K562 (cell line): ENCODE measurements around the gene HSPA2. TPM values are rescaled to one million over a fixed set of nuclear protein-coding genes. Genes with fewer than 3 reads are reported as not detected.
"Not testable (repeated sequence)": the region's sequence is repeated elsewhere in the genome, so short reads cannot be mapped to it uniquely, and the experiment has no call there.

Source experiments
- ATAC-seq: fragments of 200-7000 bp; cut with Tn5 transposase; 3 replicates; pipeline ENCODE4 v1.9.1; 2020; ENCODE audit warnings: moderate library complexity
- BruUV-seq: library from RNA; stranded (reverse); fragments of 400-500 nt; replicated peaks from 2 replicates; lab custom pipeline; 2021; lab: Mats Ljungman, UMichigan
- CTCF ChIA-PET: fragments of 300-600 bp; formaldehyde crosslinking; extraction: SDS; loops from one replicate; lab custom pipeline; 2021; ENCODE audit warnings: low intra/inter-chr PET ratio; lab: Yijun Ruan, JAX
- POLR2A ChIA-PET: fragments of 300-600, 350-650 bp; sonication (Branson Sonifier 250); formaldehyde crosslinking; extraction: SDS; loops from one replicate; lab custom pipeline; 2021; ENCODE audit warnings: antibody characterized with exemption, inconsistent platforms; lab: Yijun Ruan, JAX
- DNase-seq, 4 experiments: peaks; one replicate each; pipeline versions ENCODE4 v3.0.0 to v3.0.0-alpha.2; 2011 to 2018; ENCODE audit warnings: low spot score in 3 of 4, mixed read lengths in 3 of 4; ENCODE audit errors: extremely low read depth in 1 of 4
- FAIRE-seq: peaks from 2 replicates; lab custom pipeline; 2011; peaks lifted over from hg19 to GRCh38; lab: Jason Lieb, UNC
- H2AFZ ChIP-seq: 2 replicates; pipeline ENCODE4 v1.6.0; 2011; ENCODE audit warnings: low read depth, low read length, control low read depth, inconsistent platforms
- H3K27ac ChIP-seq: fragments of 200-600 bp; 3 replicates; pipeline ENCODE4 v1.8.0; 2011; ENCODE audit warnings: low read depth, mild to moderate bottlenecking, control low read depth, inconsistent platforms, low read length, moderate library complexity, mixed read lengths; ENCODE audit errors: extremely low read depth
- H3K27me3 ChIP-seq, 2 experiments: fragments of 300-600 bp in 1 of 2; 2 replicates in 1 of 2; 3 replicates in 1 of 2; pipeline versions ENCODE4 v1.6.0 to v1.8.0; 2011; ENCODE audit warnings: inconsistent platforms in 2 of 2, low read length in 2 of 2, mild to moderate bottlenecking in 1 of 2, mixed read lengths in 1 of 2, moderate library complexity in 1 of 2; ENCODE audit not compliant: control insufficient read depth in 2 of 2, insufficient read depth in 2 of 2
- H3K36me3 ChIP-seq: fragments of 300-600 bp; 3 replicates; pipeline ENCODE4 v1.8.0; 2011; ENCODE audit warnings: mild to moderate bottlenecking, low read length, inconsistent platforms; ENCODE audit not compliant: control insufficient read depth, insufficient read depth
- H3K4me1 ChIP-seq, 2 experiments: fragments of 200-600 bp in 1 of 2; replicated peaks in 1 of 2; 2 replicates in 1 of 2; 3 replicates in 1 of 2; pipeline versions ENCODE4 v1.5.1 to v1.8.0; 2011; ENCODE audit warnings: inconsistent platforms in 2 of 2, low read length in 2 of 2, mild to moderate bottlenecking in 1 of 2, mixed read lengths in 1 of 2, moderate library complexity in 1 of 2; ENCODE audit not compliant: control insufficient read depth in 2 of 2, insufficient read depth in 2 of 2
- H3K4me2 ChIP-seq: 2 replicates; pipeline ENCODE4 v1.6.1; 2011; ENCODE audit warnings: low read length, control low read depth, inconsistent platforms, mixed read lengths; ENCODE audit not compliant: insufficient read depth
- H3K4me3 ChIP-seq: fragments of 200-600 bp; sonication (generic), shearing (Covaris generic); 2 replicates; pipeline ENCODE4 v1.5.1; 2016; ENCODE audit warnings: control low read depth, inconsistent platforms
- H3K79me2 ChIP-seq: fragments of 200-600 bp; 3 replicates; pipeline ENCODE4 v1.8.0; 2011; ENCODE audit warnings: low read length, inconsistent platforms; ENCODE audit not compliant: control insufficient read depth, insufficient read depth
- H3K9ac ChIP-seq, 2 experiments: 2 replicates each; pipeline versions ENCODE4 v1.6.0 to v1.6.1; 2011; ENCODE audit warnings: low read depth in 2 of 2, low read length in 2 of 2, control low read depth in 1 of 2, inconsistent platforms in 1 of 2, mild to moderate bottlenecking in 1 of 2, mixed read lengths in 1 of 2; ENCODE audit not compliant: insufficient read depth in 1 of 2
- H3K9me1 ChIP-seq: one replicate; pipeline ENCODE4 v1.6.0; 2011; ENCODE audit warnings: inconsistent platforms, mild to moderate bottlenecking, low read length, moderate library complexity; ENCODE audit not compliant: control insufficient read depth, insufficient read depth
- H3K9me3 ChIP-seq: replicated peaks from 2 replicates; pipeline ENCODE4 v1.5.1; 2011; ENCODE audit warnings: low read depth, low read length, inconsistent platforms; ENCODE audit not compliant: control insufficient read depth, insufficient read depth
- H4K20me1 ChIP-seq: replicated peaks from 2 replicates; pipeline ENCODE4 v1.6.1; 2011; ENCODE audit warnings: low read length, inconsistent platforms, mixed read lengths; ENCODE audit not compliant: control insufficient read depth, insufficient read depth
- BRD9 ChIP-seq: fragments of 450-650 bp; IDR thresholded peaks from 2 replicates; pipeline ENCODE4 v1.6.1; 2018; ENCODE audit warnings: low read depth; ENCODE audit not compliant: partially characterized antibody
- CHD4 ChIP-seq: fragments of 200-600 bp; sonication (generic); IDR thresholded peaks from 3 replicates; pipeline ENCODE4 v1.6.1; 2012; ENCODE audit warnings: low read depth, mild to moderate bottlenecking, mixed read lengths, low read length, inconsistent platforms; ENCODE audit not compliant: insufficient read depth, insufficient replicate concordance, poor library complexity, severe bottlenecking
- KAT8 ChIP-seq: fragments of 450-650 bp; IDR thresholded peaks from 2 replicates; pipeline ENCODE4 v1.6.1; 2016; ENCODE audit warnings: low read depth, mild to moderate bottlenecking
- POU5F1 ChIP-seq: fragments of 150-350 bp; IDR thresholded peaks from 2 replicates; pipeline ENCODE4 v1.6.1; 2014; ENCODE audit warnings: borderline replicate concordance, low read length, low read depth, mild to moderate bottlenecking; ENCODE audit not compliant: partially characterized antibody
- SREBF2 ChIP-seq: sonication (generic); formaldehyde crosslinking; IDR thresholded peaks from 2 replicates; pipeline ENCODE4 v1.4.0; 2020; ENCODE audit warnings: mild to moderate bottlenecking, missing genetic modification reagents
- ZNF121 ChIP-seq: sonication (generic); formaldehyde crosslinking; conservative IDR thresholded peaks from 2 replicates; pipeline ENCODE4 v1.8.0; 2022; ENCODE audit warnings: missing genetic modification reagents
- ZNF124 ChIP-seq: sonication (generic); formaldehyde crosslinking; IDR thresholded peaks from 2 replicates; pipeline ENCODE4 v1.8.1; 2022; ENCODE audit warnings: missing genetic modification reagents
- ZNF830 ChIP-seq: fragments of 250-450 bp; sonication (Bioruptor Pico); IDR thresholded peaks from 2 replicates; pipeline ENCODE4 v1.5.0; 2021; ENCODE audit warnings: mild to moderate bottlenecking
- WGBS: fragments of 100-300 bp; shearing (Covaris generic); methylation state at CpG from one replicate; pipeline ENCODE4 v1.1.6; 2016; ENCODE audit warnings: low coverage, mixed read lengths; ENCODE audit not compliant: insufficient coverage; ENCODE audit errors: missing lambda C conversion rate; 5-methylcytosine and 5-hydroxymethylcytosine counted together
- in situ Hi-C: fragments of 300-500 bp; cut with MboI; formaldehyde crosslinking; loops from 4 replicates; pipeline ENCODE4 v1.15.0; 2018; ENCODE audit warnings: inconsistent platforms, mixed read lengths
- intact Hi-C: fragments of 100-400 bp; cut with micrococcal nuclease; formaldehyde crosslinking; loops from 2 replicates; pipeline ENCODE4 v1.14.2; 2022
- polyA plus RNA-seq, 8 experiments: library from polyadenylated mRNA; depleted of rRNA in 4 of 8; stranded (reverse) in 5 of 8; unstranded in 3 of 8; fragments of >200 nt; fragmentation: Nextera tagmentation in 2 of 8; fragmentation: Illumina TruSeq in 1 of 8; extraction: Ambion mirVana in 2 of 8; extraction: Trizol in 1 of 8; gene quantifications; 2 replicates each; pipeline versions ENCODE4 v1.2.1 to v1.2.3, GENCODE V29; 2011 to 2014; ENCODE audit warnings: inconsistent platforms in 1 of 8, missing spikeins in 1 of 8
- total RNA-seq, 7 experiments: library from RNA; depleted of rRNA in 6 of 7; stranded (reverse); fragments of >200 nt in 6 of 7; fragmentation: Illumina TruSeq in 2 of 7; extraction: Trizol in 2 of 7; gene quantifications; 2 replicates each; pipeline versions ENCODE4 v1.2.1 to v1.2.3, GENCODE V29; 2011 to 2021; ENCODE audit warnings: low replicate concordance in 1 of 7
- TF ChIP-seq, protein P1 (sequence below): fragments of 450-650 bp; IDR thresholded peaks from 2 replicates; pipeline ENCODE4 v1.6.1; 2016; ENCODE audit warnings: mild to moderate bottlenecking
- TF ChIP-seq, protein P2 (sequence below): fragments of 250-450 bp; sonication (Bioruptor Pico); IDR thresholded peaks from 2 replicates; pipeline ENCODE4 v1.4.0; 2020; ENCODE audit warnings: mild to moderate bottlenecking

Gene HSPA2
- total and polyA plus RNA-seq, 9 of the 15 experiments (the other 6 are each of a cell fraction or from before 2014, with no cell fraction given), result not detected

GRCh38 chr14:64558216-64558615, 17.7 kb downstream of the HSPA2 start:
- in situ Hi-C loops, H3K4me2 ChIP-seq, H3K4me3 ChIP-seq, H3K79me2 ChIP-seq, H3K4me1 ChIP-seq, H2AFZ ChIP-seq, H3K36me3 ChIP-seq, CTCF ChIA-PET, intact Hi-C loops, FAIRE-seq, BruUV-seq, H3K9me1 ChIP-seq, H4K20me1 ChIP-seq, H3K9ac ChIP-seq, POLR2A ChIA-PET, H3K27ac ChIP-seq, H3K9me3 ChIP-seq, ATAC-seq, DNase-seq: not testable (repeated sequence)
- WGBS, result 0% methylated on average over 1 of the region's 2 CpGs
- peak; percentile 37 for TF ChIP-seq ZNF121 (CRISPR knock-in tag)
- peaks cover 3 to 20% of the 10 kb centered on the region in 2 experiments; a peak in 3 of 5 replicates for H3K27me3 ChIP-seq

DNA sequence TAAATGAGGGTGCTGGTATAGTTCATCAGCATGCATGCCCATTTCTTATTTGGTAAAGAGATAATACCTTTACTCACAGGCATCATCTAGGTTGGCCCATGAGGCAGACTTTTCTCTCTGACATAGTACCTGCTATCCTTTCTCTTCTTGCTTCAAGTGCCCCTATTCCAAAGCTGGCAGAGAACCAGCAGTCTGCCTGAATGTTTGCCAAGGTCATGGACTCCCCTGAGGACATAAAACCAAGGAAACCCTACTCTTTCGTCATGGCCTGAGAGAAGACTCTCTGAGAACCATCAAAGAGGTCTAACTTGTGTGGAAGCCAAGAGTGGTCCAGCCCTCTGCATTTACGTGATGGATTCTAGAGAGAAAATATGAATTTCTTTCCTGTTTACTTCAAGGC, 21.1 kb downstream of the HSPA2 start:
- no TSS peak for BruUV-seq
- ChIA-PET CTCF (no interaction called here), POLR2A (no interaction called here)
- no peak overlapping the region for H3K27ac ChIP-seq
- H3K4me2 ChIP-seq, result no peak overlapping the region
- H3K9ac ChIP-seq, result no peak overlapping the region
- WGBS, result 5% methylated on average over 2 of the region's 2 CpGs
- no peak for ATAC-seq
- H3K27me3 ChIP-seq, result peaks cover 8 to 18% of the 10 kb centered on the region in 2 experiments; a peak in 4 of 5 replicates
- no peak for FAIRE-seq
- H3K36me3 ChIP-seq, result no peaks in the 10 kb centered on the region
- no peaks in the 10 kb centered on the region for H3K4me1 ChIP-seq
- no peak overlapping the region for H3K4me3 ChIP-seq
- in situ Hi-C loops, result no loop called here
- DNase-seq, result no peak
- intact Hi-C loops, result no loop called here
- no peaks in the 10 kb centered on the region for H4K20me1 ChIP-seq
- no peaks in the 10 kb centered on the region for H3K9me3 ChIP-seq
- no peaks in the 10 kb centered on the region for H3K79me2 ChIP-seq
- TF ChIP-seq POU5F1, result no peak
- TF ChIP-seq, protein P1, sequence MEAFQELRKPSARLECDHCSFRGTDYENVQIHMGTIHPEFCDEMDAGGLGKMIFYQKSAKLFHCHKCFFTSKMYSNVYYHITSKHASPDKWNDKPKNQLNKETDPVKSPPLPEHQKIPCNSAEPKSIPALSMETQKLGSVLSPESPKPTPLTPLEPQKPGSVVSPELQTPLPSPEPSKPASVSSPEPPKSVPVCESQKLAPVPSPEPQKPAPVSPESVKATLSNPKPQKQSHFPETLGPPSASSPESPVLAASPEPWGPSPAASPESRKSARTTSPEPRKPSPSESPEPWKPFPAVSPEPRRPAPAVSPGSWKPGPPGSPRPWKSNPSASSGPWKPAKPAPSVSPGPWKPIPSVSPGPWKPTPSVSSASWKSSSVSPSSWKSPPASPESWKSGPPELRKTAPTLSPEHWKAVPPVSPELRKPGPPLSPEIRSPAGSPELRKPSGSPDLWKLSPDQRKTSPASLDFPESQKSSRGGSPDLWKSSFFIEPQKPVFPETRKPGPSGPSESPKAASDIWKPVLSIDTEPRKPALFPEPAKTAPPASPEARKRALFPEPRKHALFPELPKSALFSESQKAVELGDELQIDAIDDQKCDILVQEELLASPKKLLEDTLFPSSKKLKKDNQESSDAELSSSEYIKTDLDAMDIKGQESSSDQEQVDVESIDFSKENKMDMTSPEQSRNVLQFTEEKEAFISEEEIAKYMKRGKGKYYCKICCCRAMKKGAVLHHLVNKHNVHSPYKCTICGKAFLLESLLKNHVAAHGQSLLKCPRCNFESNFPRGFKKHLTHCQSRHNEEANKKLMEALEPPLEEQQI, result no peak
- no peak for TF ChIP-seq BRD9
- TF ChIP-seq, protein P2, sequence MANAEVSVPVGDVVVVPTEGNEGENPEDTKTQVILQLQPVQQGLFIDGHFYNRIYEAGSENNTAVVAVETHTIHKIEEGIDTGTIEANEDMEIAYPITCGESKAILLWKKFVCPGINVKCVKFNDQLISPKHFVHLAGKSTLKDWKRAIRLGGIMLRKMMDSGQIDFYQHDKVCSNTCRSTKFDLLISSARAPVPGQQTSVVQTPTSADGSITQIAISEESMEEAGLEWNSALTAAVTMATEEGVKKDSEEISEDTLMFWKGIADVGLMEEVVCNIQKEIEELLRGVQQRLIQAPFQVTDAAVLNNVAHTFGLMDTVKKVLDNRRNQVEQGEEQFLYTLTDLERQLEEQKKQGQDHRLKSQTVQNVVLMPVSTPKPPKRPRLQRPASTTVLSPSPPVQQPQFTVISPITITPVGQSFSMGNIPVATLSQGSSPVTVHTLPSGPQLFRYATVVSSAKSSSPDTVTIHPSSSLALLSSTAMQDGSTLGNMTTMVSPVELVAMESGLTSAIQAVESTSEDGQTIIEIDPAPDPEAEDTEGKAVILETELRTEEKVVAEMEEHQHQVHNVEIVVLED (CRISPR knock-in tag), result no peak
- TF ChIP-seq CHD4, result no peak
- TF ChIP-seq ZNF830 (CRISPR knock-in tag), result no peak
- TF ChIP-seq KAT8, result no peak
- no peak for TF ChIP-seq SREBF2 (CRISPR knock-in tag)
- TF ChIP-seq ZNF124, result no peak
- H3K9me1 ChIP-seq, result no peaks in the 10 kb centered on the region
- no peak overlapping the region for H2AFZ ChIP-seq
